Prostate gland (tissue), 2 donors: ENCODE data around the gene TIAM2.

Source experiments
- POLR2A ChIP-seq: fragments of 450-650 bp; IDR thresholded peaks from one replicate; pipeline ENCODE4 v1.6.1; 2016; ENCODE audit warnings: antibody characterized with exemption, mild to moderate bottlenecking
- TF ChIP-seq, protein P1 (sequence below), 4 experiments: fragments of 200-600 bp in 2 of 4; fragments of 450-650 bp in 2 of 4; sonication (generic) in 2 of 4; IDR thresholded peaks; 1 replicate in 3 of 4; 2 replicates in 1 of 4; pipeline ENCODE4 v1.5.1; 2016 to 2019; ENCODE audit warnings: antibody characterized with exemption in 4 of 4, mild to moderate bottlenecking in 2 of 4, moderate library complexity in 2 of 4

GRCh38 chr6:155004017-155004416, 8.9 kb downstream of the TIAM2 start:
- TF ChIP-seq, protein P1, sequence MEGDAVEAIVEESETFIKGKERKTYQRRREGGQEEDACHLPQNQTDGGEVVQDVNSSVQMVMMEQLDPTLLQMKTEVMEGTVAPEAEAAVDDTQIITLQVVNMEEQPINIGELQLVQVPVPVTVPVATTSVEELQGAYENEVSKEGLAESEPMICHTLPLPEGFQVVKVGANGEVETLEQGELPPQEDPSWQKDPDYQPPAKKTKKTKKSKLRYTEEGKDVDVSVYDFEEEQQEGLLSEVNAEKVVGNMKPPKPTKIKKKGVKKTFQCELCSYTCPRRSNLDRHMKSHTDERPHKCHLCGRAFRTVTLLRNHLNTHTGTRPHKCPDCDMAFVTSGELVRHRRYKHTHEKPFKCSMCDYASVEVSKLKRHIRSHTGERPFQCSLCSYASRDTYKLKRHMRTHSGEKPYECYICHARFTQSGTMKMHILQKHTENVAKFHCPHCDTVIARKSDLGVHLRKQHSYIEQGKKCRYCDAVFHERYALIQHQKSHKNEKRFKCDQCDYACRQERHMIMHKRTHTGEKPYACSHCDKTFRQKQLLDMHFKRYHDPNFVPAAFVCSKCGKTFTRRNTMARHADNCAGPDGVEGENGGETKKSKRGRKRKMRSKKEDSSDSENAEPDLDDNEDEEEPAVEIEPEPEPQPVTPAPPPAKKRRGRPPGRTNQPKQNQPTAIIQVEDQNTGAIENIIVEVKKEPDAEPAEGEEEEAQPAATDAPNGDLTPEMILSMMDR (IDR thresholded peaks at IDR 0.05): no peak
- no peak for TF ChIP-seq POLR2A
